Adrenal gland (tissue), 19 donors: ENCODE results near the gene RUFY1. TPM values are rescaled to one million over a fixed set of nuclear protein-coding genes. Genes with fewer than 3 reads are reported as not detected.
"Not testable (repeated sequence)": the region's sequence is repeated elsewhere in the genome, so short reads cannot be mapped to it uniquely, and the experiment has no call there.

Experiments
- DNase-seq, 7 donors: peaks; one replicate each; pipeline ENCODE4 v3.0.0-alpha.2; 2019 to 2020
- H3K27ac ChIP-seq, 5 donors: fragments of 200-600 bp; sonication (generic) in 4 of 5; 1 replicate in 3 of 5; 2 replicates in 2 of 5; pipeline versions ENCODE4 v1.5.1 to v1.8.0; 2016 to 2020; ENCODE audit warnings: mild to moderate bottlenecking in 1 of 5
- H3K27me3 ChIP-seq: fragments of 200-600 bp; 2 replicates; pipeline ENCODE4 v1.8.0; 2021
- H3K36me3 ChIP-seq, 2 donors: fragments of 200-600 bp; replicated peaks in 1 of 2; 1 replicate in 1 of 2; 2 replicates in 1 of 2; pipeline versions ENCODE4 v1.5.1 to v1.8.0; 2018 to 2022
- H3K4me1 ChIP-seq, 2 donors: fragments of 200-600 bp; replicated peaks in 1 of 2; 1 replicate in 1 of 2; 2 replicates in 1 of 2; pipeline versions ENCODE4 v1.5.1 to v1.8.0; 2018 to 2021
- H3K4me3 ChIP-seq, 4 donors: fragments of 200-600 bp; sonication (generic) in 3 of 4; one replicate each; pipeline ENCODE4 v1.5.1; 2016 to 2018
- H3K9me3 ChIP-seq, 3 donors: fragments of 200-600 bp; sonication (generic) in 1 of 3; replicated peaks in 1 of 3; 1 replicate in 2 of 3; 2 replicates in 1 of 3; pipeline versions ENCODE4 v1.5.1 to v1.8.0; 2016 to 2021
- POLR2A ChIP-seq, 2 donors: fragments of 450-650 bp; IDR thresholded peaks; one replicate each; pipeline ENCODE4 v1.6.1; 2017; ENCODE audit warnings: antibody characterized with exemption in 2 of 2, mild to moderate bottlenecking in 2 of 2, moderate library complexity in 1 of 2
- WGBS, 4 donors: extraction: QIAGEN DNeasy Blood & Tissue Kit in 2 of 4; methylation state at CpG; one replicate each; pipeline versions ENCODE4 v1.1.5 to v1.1.7; 2013 to 2017; 5-methylcytosine and 5-hydroxymethylcytosine counted together
- intact Hi-C, 2 donors: fragments of 100-400 bp; cut with DNase I; formaldehyde crosslinking; loops; one replicate each; pipeline versions ENCODE4 v1.14.1 to v1.15.0; 2022 to 2023
- long read RNA-seq, 10 donors: library from polyadenylated mRNA in 3 of 10; unstranded in 2 of 10; stranded (forward) in 1 of 10; transcript quantifications; one replicate each; pipeline ENCODE4 v2.0.0 and lab custom pipeline, GENCODE V29; 2021 to 2026
- polyA plus RNA-seq, 3 donors: library from polyadenylated mRNA; stranded (reverse); fragments of 200-250 nt in 2 of 3; fragments of 350-450 nt in 1 of 3; fragmentation: Illumina TruSeq in 1 of 3; extraction: RNeasy Lipid Tissue Mini Kit (QIAGEN cat#74804) in 1 of 3; gene quantifications; one replicate each; pipeline ENCODE4 v1.2.3, GENCODE V29; 2013 to 2014
- total RNA-seq, 9 donors: library from RNA; depleted of rRNA in 4 of 9; stranded (reverse); fragments of >200 nt in 4 of 9; fragments of 120-200 nt in 1 of 9; fragmentation: NEBNext Ultra II Directional in 1 of 9; extraction: Animal tissue kit (Norgen Biotek cat#: 25700) in 1 of 9; gene quantifications; one replicate each; pipeline versions ENCODE4 v1.1.0 to v1.2.4, GENCODE V29; 2013 to 2023
- TF ChIP-seq, protein P1 (sequence below), 6 experiments: fragments of 450-650 bp in 4 of 6; fragments of 200-600 bp in 2 of 6; sonication (generic) in 1 of 6; IDR thresholded peaks; 1 replicate in 5 of 6; 2 replicates in 1 of 6; pipeline versions ENCODE4 v1.5.1 to v1.8.0; 2016 to 2021; ENCODE audit warnings: antibody characterized with exemption in 6 of 6, mild to moderate bottlenecking in 2 of 6, moderate library complexity in 1 of 6
- donor health status: healthy with polysubstance abuse.
- donor health status: Bipolar disorder and iron deficiency.
- donor health status: DM: yes; HTN: yes; CAD: no.
- donor health status: DM: no; HTN: no; CAD: no.
- donor health status: DM: no; HTN: no; CAD: no.
- donor health status: DM: yes; HTN: yes; CAD: no.

RUFY1 gene, protein sequence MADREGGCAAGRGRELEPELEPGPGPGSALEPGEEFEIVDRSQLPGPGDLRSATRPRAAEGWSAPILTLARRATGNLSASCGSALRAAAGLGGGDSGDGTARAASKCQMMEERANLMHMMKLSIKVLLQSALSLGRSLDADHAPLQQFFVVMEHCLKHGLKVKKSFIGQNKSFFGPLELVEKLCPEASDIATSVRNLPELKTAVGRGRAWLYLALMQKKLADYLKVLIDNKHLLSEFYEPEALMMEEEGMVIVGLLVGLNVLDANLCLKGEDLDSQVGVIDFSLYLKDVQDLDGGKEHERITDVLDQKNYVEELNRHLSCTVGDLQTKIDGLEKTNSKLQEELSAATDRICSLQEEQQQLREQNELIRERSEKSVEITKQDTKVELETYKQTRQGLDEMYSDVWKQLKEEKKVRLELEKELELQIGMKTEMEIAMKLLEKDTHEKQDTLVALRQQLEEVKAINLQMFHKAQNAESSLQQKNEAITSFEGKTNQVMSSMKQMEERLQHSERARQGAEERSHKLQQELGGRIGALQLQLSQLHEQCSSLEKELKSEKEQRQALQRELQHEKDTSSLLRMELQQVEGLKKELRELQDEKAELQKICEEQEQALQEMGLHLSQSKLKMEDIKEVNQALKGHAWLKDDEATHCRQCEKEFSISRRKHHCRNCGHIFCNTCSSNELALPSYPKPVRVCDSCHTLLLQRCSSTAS
- total RNA-seq (10 to 100 TPM; 43.7 to 70.6 (median 55.0) TPM), polyA plus RNA-seq (10 to 100 TPM; 50.1 to 83.9 (median 59.2) TPM)
- long read RNA-seq, donor 1, transcript RUFY1-201 (18 exons, 2,646 nt), result major isoform, 5 of 95 reads
- long read RNA-seq, donor 1, partial matches to known transcripts, result 87 of 95 reads
- long read RNA-seq, donor 1, other reads (novel, unspliced or antisense), result 0 of 95 reads
- long read RNA-seq, donor 2, partial matches to known transcripts, result 17 of 52 reads
- long read RNA-seq, donor 2, other reads (novel, unspliced or antisense), result 29 of 52 reads
- long read RNA-seq, donor 3, partial matches to known transcripts, result 0 of 1 reads
- long read RNA-seq, donor 3, other reads (novel, unspliced or antisense), result 0 of 1 reads
- long read RNA-seq, donor 4, partial matches to known transcripts, result 3 of 5 reads
- long read RNA-seq, donor 4, other reads (novel, unspliced or antisense), result 0 of 5 reads
- long read RNA-seq, donor 5, transcript RUFY1-202 (18 exons, 2,454 nt), result minor isoform, 8 of 158 reads
- long read RNA-seq, donor 5, transcript RUFY1-204 (17 exons, 2,642 nt), result minor isoform, 7 of 158 reads
- long read RNA-seq, donor 5, transcript RUFY1-201 (18 exons, 2,646 nt), result major isoform, 115 of 158 reads
- long read RNA-seq, donor 5, partial matches to known transcripts, result 6 of 158 reads
- long read RNA-seq, donor 5, other reads (novel, unspliced or antisense), result 21 of 158 reads
- long read RNA-seq, donor 6, partial matches to known transcripts, result 4 of 6 reads
- long read RNA-seq, donor 6, other reads (novel, unspliced or antisense), result 0 of 6 reads
- long read RNA-seq, donor 7, partial matches to known transcripts, result 5 of 7 reads
- long read RNA-seq, donor 7, other reads (novel, unspliced or antisense), result 0 of 7 reads
- long read RNA-seq, donor 8, transcript RUFY1-201 (18 exons, 2,646 nt), result major isoform, 5 of 8 reads
- long read RNA-seq, donor 8, partial matches to known transcripts, result 0 of 8 reads
- long read RNA-seq, donor 8, other reads (novel, unspliced or antisense), result 0 of 8 reads
- long read RNA-seq, donor 9, partial matches to known transcripts, result 0 of 5 reads
- long read RNA-seq, donor 9, other reads (novel, unspliced or antisense), result 0 of 5 reads
- long read RNA-seq, donor 10, partial matches to known transcripts, result 0 of 5 reads
- long read RNA-seq, donor 10, other reads (novel, unspliced or antisense), result 0 of 5 reads

DNA sequence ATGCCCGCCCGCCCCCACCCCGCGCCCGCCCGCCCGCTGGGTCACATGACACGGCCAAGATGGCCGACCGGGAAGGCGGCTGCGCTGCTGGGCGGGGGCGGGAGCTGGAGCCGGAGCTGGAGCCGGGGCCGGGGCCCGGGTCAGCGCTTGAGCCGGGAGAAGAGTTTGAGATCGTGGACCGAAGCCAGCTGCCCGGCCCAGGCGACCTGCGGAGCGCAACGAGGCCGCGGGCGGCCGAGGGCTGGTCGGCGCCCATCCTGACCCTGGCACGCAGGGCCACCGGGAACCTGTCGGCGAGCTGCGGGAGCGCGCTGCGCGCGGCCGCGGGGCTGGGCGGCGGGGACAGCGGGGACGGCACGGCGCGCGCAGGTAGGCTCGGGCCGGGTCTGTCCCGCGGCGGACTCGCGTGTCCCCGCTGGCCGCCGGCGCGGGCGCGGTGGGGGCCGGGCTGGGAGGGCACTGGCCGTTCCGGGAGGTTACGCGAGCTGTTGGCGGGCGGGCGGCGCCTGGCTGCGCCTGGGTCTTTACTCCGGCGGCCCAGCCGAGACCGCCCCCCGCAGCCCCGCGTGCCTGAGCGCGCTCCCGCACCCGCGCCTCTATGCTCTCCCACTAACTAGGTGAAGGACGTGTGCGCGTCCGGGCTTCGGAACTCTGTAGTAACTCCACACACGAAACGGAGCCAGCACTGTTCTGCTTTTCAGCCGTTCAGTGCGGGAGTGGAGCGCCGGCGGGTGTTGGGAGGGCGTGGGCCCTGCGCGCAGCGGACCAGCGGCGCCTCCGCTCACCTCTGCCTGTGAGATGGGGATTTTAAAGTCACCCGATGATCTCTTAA, at the start of gene RUFY1:
Gene RUFY1 (plus strand): TSS at position 44 of the 832 bp plus-strand sequence. CDS start 16 bp downstream, at position 60.
- Histone ChIP-seq H3K27ac (peak within 1 kb of the TSS; percentile 91 to 97 (median 96)), H3K27me3 (no peaks in the 10 kb centered on the region), H3K9me3 (no peaks in the 10 kb centered on the region), H3K4me1 (peaks cover 25 to 32% of the 10 kb centered on the region in 2 donors), H3K36me3 (no peaks in the 10 kb centered on the region), H3K4me3 (peak within 1 kb of the TSS; percentile 62 to 78 (median 69))
- 0 to 1% (median 1%) methylated on average over 14 to 109 of the region's 109 CpGs for WGBS, 4 donors
- intact Hi-C loops, result no loop called here
- TF ChIP-seq, protein P1, sequence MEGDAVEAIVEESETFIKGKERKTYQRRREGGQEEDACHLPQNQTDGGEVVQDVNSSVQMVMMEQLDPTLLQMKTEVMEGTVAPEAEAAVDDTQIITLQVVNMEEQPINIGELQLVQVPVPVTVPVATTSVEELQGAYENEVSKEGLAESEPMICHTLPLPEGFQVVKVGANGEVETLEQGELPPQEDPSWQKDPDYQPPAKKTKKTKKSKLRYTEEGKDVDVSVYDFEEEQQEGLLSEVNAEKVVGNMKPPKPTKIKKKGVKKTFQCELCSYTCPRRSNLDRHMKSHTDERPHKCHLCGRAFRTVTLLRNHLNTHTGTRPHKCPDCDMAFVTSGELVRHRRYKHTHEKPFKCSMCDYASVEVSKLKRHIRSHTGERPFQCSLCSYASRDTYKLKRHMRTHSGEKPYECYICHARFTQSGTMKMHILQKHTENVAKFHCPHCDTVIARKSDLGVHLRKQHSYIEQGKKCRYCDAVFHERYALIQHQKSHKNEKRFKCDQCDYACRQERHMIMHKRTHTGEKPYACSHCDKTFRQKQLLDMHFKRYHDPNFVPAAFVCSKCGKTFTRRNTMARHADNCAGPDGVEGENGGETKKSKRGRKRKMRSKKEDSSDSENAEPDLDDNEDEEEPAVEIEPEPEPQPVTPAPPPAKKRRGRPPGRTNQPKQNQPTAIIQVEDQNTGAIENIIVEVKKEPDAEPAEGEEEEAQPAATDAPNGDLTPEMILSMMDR (IDR thresholded peaks at IDR 0.05), result peak in 1 of 6 experiments; percentile 41
- TF ChIP-seq POLR2A (IDR thresholded peaks at IDR 0.05), result peak; percentile 74 to 82
- peak; percentile 79 to 89 (median 85) for DNase-seq

DNA sequence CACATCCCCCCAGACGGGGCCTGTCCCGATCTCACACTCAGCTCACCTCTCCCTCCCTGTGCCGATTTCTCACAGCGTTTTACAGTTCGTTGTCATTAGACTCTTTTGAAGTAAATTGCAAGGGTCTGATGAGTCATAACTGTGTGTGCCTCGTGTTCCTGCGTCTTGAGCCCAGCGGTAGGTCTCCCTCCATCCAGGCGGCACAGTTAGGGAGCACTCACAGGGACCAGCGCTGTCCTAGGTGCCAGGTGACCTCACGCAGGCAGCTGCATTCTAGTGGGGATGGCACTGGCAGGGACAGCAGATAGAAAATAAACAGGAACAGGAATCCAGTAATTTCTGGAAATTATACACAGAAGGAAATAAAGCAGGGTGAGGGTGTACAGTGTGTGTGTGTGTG, 48.4 kb upstream of the RUFY1 start:
- H3K36me3 ChIP-seq, H3K9me3 ChIP-seq, DNase-seq, H3K27me3 ChIP-seq, H3K4me3 ChIP-seq, H3K4me1 ChIP-seq, intact Hi-C loops, H3K27ac ChIP-seq: not testable (repeated sequence)
- no CpG with 5 or more reads among the region's 11 CpGs for WGBS, 4 donors

DNA sequence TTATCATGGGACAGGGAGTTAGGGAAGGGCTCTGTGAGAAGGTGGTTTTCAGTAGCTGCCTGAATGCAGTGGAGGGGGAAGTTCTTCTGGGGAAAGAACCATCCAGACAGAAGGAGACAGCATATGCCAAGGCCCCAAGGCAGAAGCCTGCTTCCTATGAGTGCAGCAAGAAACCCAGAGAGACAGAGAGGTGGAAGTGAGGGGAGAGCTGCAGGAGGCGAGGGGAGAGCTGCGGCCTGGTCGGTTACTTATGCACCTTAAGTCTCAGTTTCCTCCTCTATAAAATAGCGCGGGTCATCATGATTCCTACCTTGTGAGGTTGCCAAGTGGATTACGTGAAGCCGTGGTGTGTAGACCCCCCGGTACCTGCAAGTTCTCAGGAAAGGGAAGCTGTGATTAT, 47.9 kb upstream of the RUFY1 start:
- intact Hi-C loops, H3K27me3 ChIP-seq, DNase-seq, H3K4me1 ChIP-seq, H3K27ac ChIP-seq, H3K9me3 ChIP-seq, H3K36me3 ChIP-seq, H3K4me3 ChIP-seq: not testable (repeated sequence)
- whole genome bisulfite sequencing, 4 donors, result 89 to 93% (median 91%) methylated on average over 4 to 6 of the region's 8 CpGs

DNA sequence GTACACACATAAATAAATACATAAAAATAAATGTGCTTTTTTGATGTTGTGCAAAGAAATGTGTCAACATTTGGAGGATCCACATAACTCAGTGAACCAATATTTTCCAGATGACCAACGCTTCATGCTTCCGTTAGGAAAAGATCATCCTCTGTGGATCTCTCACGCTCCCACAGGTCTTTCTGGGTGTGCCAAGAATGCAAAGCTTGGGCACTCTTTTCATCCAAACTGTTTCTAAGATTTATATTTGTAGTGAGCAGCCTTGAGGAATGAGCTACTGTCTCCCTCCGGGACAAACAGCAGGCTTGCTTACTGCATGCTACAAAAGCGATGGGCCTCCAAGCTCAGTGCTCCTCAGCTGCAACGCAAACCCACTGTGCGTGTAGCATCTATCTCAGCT, 46.2 kb upstream of the RUFY1 start:
- 55 to 60% (median 59%) methylated on average over 3 to 7 of the region's 7 CpGs for WGBS, 4 donors
- DNase-seq, result no peak
- Histone ChIP-seq H3K9me3 (no peaks in the 10 kb centered on the region), H3K27ac (no peak overlapping the region), H3K4me3 (no peak overlapping the region), H3K4me1 (no peaks in the 10 kb centered on the region), H3K27me3 (no peaks in the 10 kb centered on the region), H3K36me3 (no peaks in the 10 kb centered on the region)
- no peak for TF ChIP-seq POLR2A (IDR thresholded peaks at IDR 0.05)
- TF ChIP-seq, protein P1 (IDR thresholded peaks at IDR 0.05), result no peak
- intact Hi-C loops, result no loop called here
